ENCODE measurements around the gene AJAP1. TPM values are rescaled to one million over a fixed set of nuclear protein-coding genes. Genes with fewer than 3 reads are reported as not detected.

AJAP1 gene
- polyA plus RNA-seq, 1 donor from 2014 or later: 7.9 TPM

GRCh38 chr1:4650481-4650880 is 3.9 kb upstream of the AJAP1 start:
- H3K79me2 ChIP-seq (replicated peaks; ENCODE audit: insufficient read depth, low read length): no peaks in the 10 kb centered on the region
- H4K20me1 ChIP-seq (ENCODE audit: insufficient read depth): no peaks in the 10 kb centered on the region
- H3F3A ChIP-seq (ENCODE audit: insufficient read depth, low read length, poor library complexity, severe bottlenecking): no peaks in the 10 kb centered on the region
- no peak overlapping the region for H3K4me2 ChIP-seq (ENCODE audit: low read length)
- H3K4me3 ChIP-seq (ENCODE audit: low read length): no peak overlapping the region
- no peak overlapping the region for H2AFZ ChIP-seq (ENCODE audit: low read depth, low read length)
- TF ChIP-seq REST (IDR thresholded peaks at IDR 0.05; ENCODE audit: borderline replicate concordance) (no peak), EP300 (conservative IDR thresholded peaks at IDR 0.05; ENCODE audit: poor library complexity, severe bottlenecking) (no peak), TAF1 (IDR thresholded peaks at IDR 0.05; ENCODE audit: low read depth) (no peak), RAD21 (conservative IDR thresholded peaks at IDR 0.05) (no peak), MXI1 (conservative IDR thresholded peaks at IDR 0.05; ENCODE audit: poor library complexity, severe bottlenecking) (no peak), SMC3 (conservative IDR thresholded peaks at IDR 0.05; ENCODE audit: poor library complexity) (no peak), EZH2 (IDR thresholded peaks at IDR 0.05; ENCODE audit: borderline replicate concordance, insufficient read depth, low read length, poor library complexity, severe bottlenecking) (no peak), CTCF (IDR thresholded peaks at IDR 0.05; ENCODE audit: poor library complexity, severe bottlenecking) (no peak), POLR2AphosphoS5 (IDR thresholded peaks at IDR 0.05) (no peak)
- no peaks in the 10 kb centered on the region for H3K9me2 ChIP-seq (ENCODE audit: insufficient read depth, low read length)
- no peak overlapping the region for H3K9ac ChIP-seq (ENCODE audit: low read length)
- peak overlapping the region; percentile 44 for H3K27ac ChIP-seq (ENCODE audit: low read length)
- no peaks in the 10 kb centered on the region for H3K36me3 ChIP-seq (ENCODE audit: insufficient read depth, low read length)
- H3K27me3 ChIP-seq (ENCODE audit: insufficient read depth, low read depth, low read length): peaks cover 19% of the 10 kb centered on the region
- H3K9me3 ChIP-seq (ENCODE audit: low read length): no peaks in the 10 kb centered on the region

GRCh38 chr1:4650981-4651380 is 3.4 kb upstream of the AJAP1 start:
- no peaks in the 10 kb centered on the region for H4K20me1 ChIP-seq (ENCODE audit: insufficient read depth)
- H2AFZ ChIP-seq (ENCODE audit: low read depth, low read length): no peak overlapping the region
- no peaks in the 10 kb centered on the region for H3K9me2 ChIP-seq (ENCODE audit: insufficient read depth, low read length)
- no peaks in the 10 kb centered on the region for H3K36me3 ChIP-seq (ENCODE audit: insufficient read depth, low read length)
- no peak for TF ChIP-seq EZH2 (IDR thresholded peaks at IDR 0.05; ENCODE audit: borderline replicate concordance, insufficient read depth, low read length, poor library complexity, severe bottlenecking)
- no peak for TF ChIP-seq SMC3 (conservative IDR thresholded peaks at IDR 0.05; ENCODE audit: poor library complexity)
- no peak for TF ChIP-seq RAD21 (conservative IDR thresholded peaks at IDR 0.05)
- TF ChIP-seq REST (IDR thresholded peaks at IDR 0.05; ENCODE audit: borderline replicate concordance): no peak
- TF ChIP-seq POLR2AphosphoS5 (IDR thresholded peaks at IDR 0.05): peak; percentile 45
- no peak for TF ChIP-seq CTCF (IDR thresholded peaks at IDR 0.05; ENCODE audit: poor library complexity, severe bottlenecking)
- no peak for TF ChIP-seq MXI1 (conservative IDR thresholded peaks at IDR 0.05; ENCODE audit: poor library complexity, severe bottlenecking)
- no peak for TF ChIP-seq EP300 (conservative IDR thresholded peaks at IDR 0.05; ENCODE audit: poor library complexity, severe bottlenecking)
- TF ChIP-seq TAF1 (IDR thresholded peaks at IDR 0.05; ENCODE audit: low read depth): no peak
- H3K79me2 ChIP-seq (replicated peaks; ENCODE audit: insufficient read depth, low read length): no peaks in the 10 kb centered on the region
- H3K4me2 ChIP-seq (ENCODE audit: low read length): no peak overlapping the region
- no peaks in the 10 kb centered on the region for H3F3A ChIP-seq (ENCODE audit: insufficient read depth, low read length, poor library complexity, severe bottlenecking)
- H3K27ac ChIP-seq (ENCODE audit: low read length): peak overlapping the region; percentile 44
- H3K9ac ChIP-seq (ENCODE audit: low read length): no peak overlapping the region
- peaks cover 21% of the 10 kb centered on the region for H3K27me3 ChIP-seq (ENCODE audit: insufficient read depth, low read depth, low read length)
- no peaks in the 10 kb centered on the region for H3K9me3 ChIP-seq (ENCODE audit: low read length)
- H3K4me3 ChIP-seq (ENCODE audit: low read length): no peak overlapping the region

Data from neural cell (in vitro differentiated cells).